GM23338 (cell line): ENCODE measurements around the gene UNC13C. TPM values are rescaled to one million over a fixed set of nuclear protein-coding genes. Genes with fewer than 3 reads are reported as not detected.

Experiments
- ATAC-seq: fragments of 200-7000 bp; cut with Tn5 transposase; 3 replicates; pipeline ENCODE4 v1.9.1; 2020
- DNase-seq: peaks from one replicate; pipeline ENCODE4 v3.0.0-alpha.2; 2015; ENCODE audit warnings: low spot score
- H2AFZ ChIP-seq: fragments of 200-600 bp; sonication (generic); 2 replicates; pipeline ENCODE4 v1.8.0; 2016; ENCODE audit warnings: antibody characterized with exemption, mild to moderate bottlenecking, moderate library complexity
- H3F3A ChIP-seq: fragments of 200-600 bp; sonication (generic); replicated peaks from 2 replicates; pipeline ENCODE4 v1.8.0; 2017; ENCODE audit warnings: antibody characterized with exemption, mixed run types, low read depth
- H3K27ac ChIP-seq: fragments of 200-600 bp; sonication (generic); 2 replicates; pipeline ENCODE4 v1.6.1; 2016; ENCODE audit warnings: low read depth
- H3K27me3 ChIP-seq: fragments of 200-600 bp; sonication (generic); 2 replicates; pipeline ENCODE4 v1.8.0; 2016; ENCODE audit warnings: mild to moderate bottlenecking, mixed run types, moderate library complexity; ENCODE audit not compliant: insufficient read depth
- H3K36me3 ChIP-seq: fragments of 200-600 bp; sonication (generic); 2 replicates; pipeline ENCODE4 v1.8.0; 2016; ENCODE audit warnings: mild to moderate bottlenecking; ENCODE audit not compliant: insufficient read depth
- H3K4me1 ChIP-seq: fragments of 200-600 bp; sonication (generic); 2 replicates; pipeline ENCODE4 v1.8.0; 2016; ENCODE audit warnings: mild to moderate bottlenecking, moderate library complexity; ENCODE audit not compliant: insufficient read depth
- H3K4me2 ChIP-seq: fragments of 200-600 bp; sonication (generic); 2 replicates; pipeline ENCODE4 v1.7.1; 2017; ENCODE audit warnings: mixed run types
- H3K4me3 ChIP-seq: fragments of 200-600 bp; sonication (generic); 2 replicates; pipeline ENCODE4 v1.6.1; 2016; ENCODE audit warnings: mixed run types
- H3K79me2 ChIP-seq: fragments of 200-600 bp; sonication (generic); replicated peaks from 2 replicates; pipeline ENCODE4 v1.8.0; 2017; ENCODE audit warnings: mild to moderate bottlenecking; ENCODE audit not compliant: insufficient read depth
- H3K9me2 ChIP-seq: fragments of 200-600 bp; sonication (generic); 2 replicates; pipeline ENCODE4 v1.8.0; 2017; ENCODE audit not compliant: insufficient read depth
- H4K20me1 ChIP-seq: fragments of 200-600 bp; sonication (generic); replicated peaks from 2 replicates; pipeline ENCODE4 v1.8.0; 2017; ENCODE audit warnings: mild to moderate bottlenecking; ENCODE audit not compliant: insufficient read depth
- H3K27ac Mint-ChIP-seq: 2 replicates; pipeline ENCODE4 v1.8.0; 2020; ENCODE audit warnings: inconsistent platforms, mild to moderate bottlenecking, moderate library complexity, mixed read lengths
- H3K27me3 Mint-ChIP-seq: 3 replicates; pipeline ENCODE4 v1.8.0; 2022; ENCODE audit warnings: low read depth, mild to moderate bottlenecking, moderate library complexity, mixed read lengths, inconsistent platforms; ENCODE audit not compliant: insufficient read depth, poor library complexity
- H3K36me3 Mint-ChIP-seq: 3 replicates; pipeline ENCODE4 v1.8.0; 2021; ENCODE audit warnings: low read depth, mild to moderate bottlenecking, inconsistent platforms, moderate library complexity, mixed read lengths
- H3K4me1 Mint-ChIP-seq: 3 replicates; pipeline ENCODE4 v1.8.0; 2020; ENCODE audit warnings: mild to moderate bottlenecking, inconsistent platforms, mixed read lengths
- H3K4me3 Mint-ChIP-seq: 3 replicates; pipeline ENCODE4 v1.8.0; 2021; ENCODE audit warnings: moderate library complexity, mild to moderate bottlenecking, inconsistent platforms, mixed read lengths
- H3K9me3 Mint-ChIP-seq: 3 replicates; pipeline ENCODE4 v1.8.0; 2020; ENCODE audit warnings: moderate library complexity, mild to moderate bottlenecking, inconsistent platforms, mixed read lengths
- CREB1 ChIP-seq: fragments of 250-450 bp; sonication (Bioruptor Pico); IDR thresholded peaks from 2 replicates; pipeline ENCODE4 v1.5.0; 2020; ENCODE audit warnings: low read depth, mild to moderate bottlenecking, moderate library complexity
- EZH2phosphoT487 ChIP-seq: fragments of 200-600 bp; sonication (generic); IDR thresholded peaks from one replicate; pipeline ENCODE4 v1.8.1; 2018; ENCODE audit warnings: antibody characterized with exemption; ENCODE audit not compliant: unreplicated experiment
- POLR2AphosphoS5 ChIP-seq: IDR thresholded peaks from 2 replicates; pipeline ENCODE4 v1.6.1; 2016; ENCODE audit warnings: antibody characterized with exemption, low read depth
- STAT1 ChIP-seq: IDR thresholded peaks from one replicate; pipeline ENCODE4 v1.6.1; 2016; ENCODE audit warnings: antibody characterized with exemption; ENCODE audit not compliant: unreplicated experiment
- polyA plus RNA-seq: library from polyadenylated mRNA; unstranded; fragments of >200 nt; fragmentation: Nextera tagmentation; extraction: Ambion mirVana; gene quantifications from 2 replicates; pipeline ENCODE4 v1.2.1, GENCODE V29; 2016
- total RNA-seq: library from RNA; depleted of rRNA; stranded (reverse); fragments of >200 nt; shearing (Covaris generic); gene quantifications from 2 replicates; pipeline ENCODE4 v1.2.3, GENCODE V29; 2014
- TF ChIP-seq, protein P1 (sequence below), 2 experiments: fragments of 200-600 bp in 1 of 2; sonication (generic) in 1 of 2; conservative IDR thresholded peaks; 2 replicates each; pipeline versions ENCODE4 v1.5.1 to v1.6.1; 2016 to 2017; ENCODE audit warnings: antibody characterized with exemption in 2 of 2, low read depth in 2 of 2, mild to moderate bottlenecking in 2 of 2, moderate library complexity in 1 of 2
- TF ChIP-seq, protein P2 (sequence below): IDR thresholded peaks from 2 replicates; pipeline ENCODE4 v1.6.1; 2016; ENCODE audit warnings: antibody characterized with exemption

Gene UNC13C
- total and polyA plus RNA-seq, 2 experiments from 2014 or later: 0.03 TPM; not detected in 1

DNA sequence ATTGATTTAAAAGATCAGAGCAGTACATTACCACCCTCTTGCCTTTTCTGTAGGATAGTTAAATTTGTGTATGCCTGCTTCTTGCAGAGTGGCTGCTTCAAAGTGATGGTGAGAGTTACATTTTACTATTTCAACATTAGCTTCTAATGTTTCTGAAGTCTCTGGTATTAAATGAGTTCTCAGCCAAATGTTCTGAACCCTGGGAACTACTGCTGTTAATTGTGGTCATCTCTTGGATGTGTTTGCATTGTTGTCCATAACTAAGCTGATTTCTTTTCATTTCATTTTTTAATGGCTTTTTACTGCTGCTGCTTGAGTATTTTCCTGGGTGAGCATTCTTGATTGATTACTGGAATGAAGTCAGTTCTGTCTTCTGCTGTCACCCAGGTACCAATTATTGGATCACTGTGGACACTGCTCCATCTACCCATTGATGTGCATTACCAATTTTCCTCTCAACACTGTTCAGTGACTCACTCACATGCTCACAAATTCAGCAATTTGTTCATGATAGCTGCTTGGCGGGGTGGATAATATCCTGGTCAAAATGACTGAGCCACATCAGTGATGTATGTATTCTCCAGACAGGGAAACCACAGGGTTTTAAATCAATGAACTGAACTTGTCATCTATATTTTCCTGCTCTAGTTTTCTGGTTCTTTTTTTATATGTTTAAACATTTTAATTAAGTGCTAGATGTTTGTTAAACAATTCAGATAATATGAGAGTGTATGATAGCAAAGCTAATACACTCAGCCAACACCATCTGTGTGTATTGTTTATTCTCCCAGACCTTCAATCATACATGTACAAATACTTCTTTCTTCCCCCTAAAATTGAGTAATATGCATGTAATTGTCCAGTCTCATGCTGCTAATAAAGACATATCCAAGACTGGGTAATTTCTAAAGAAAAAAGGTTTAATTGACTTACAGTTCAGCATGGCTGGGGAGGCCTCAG lies 630.9 kb downstream of the UNC13C start:
- Histone ChIP-seq H4K20me1 (no peaks in the 10 kb centered on the region), H3K36me3 (no peaks in the 10 kb centered on the region), H3F3A (no peaks in the 10 kb centered on the region), H3K79me2 (no peaks in the 10 kb centered on the region), H3K27ac (no peak overlapping the region), H3K4me2 (no peak overlapping the region), H3K27me3 (no peaks in the 10 kb centered on the region), H2AFZ (no peak overlapping the region), H3K9me2 (no peaks in the 10 kb centered on the region), H3K4me1 (no peaks in the 10 kb centered on the region), H3K4me3 (no peak overlapping the region)
- no peak for TF ChIP-seq CREB1
- TF ChIP-seq EZH2phosphoT487: no peak
- TF ChIP-seq, protein P1, sequence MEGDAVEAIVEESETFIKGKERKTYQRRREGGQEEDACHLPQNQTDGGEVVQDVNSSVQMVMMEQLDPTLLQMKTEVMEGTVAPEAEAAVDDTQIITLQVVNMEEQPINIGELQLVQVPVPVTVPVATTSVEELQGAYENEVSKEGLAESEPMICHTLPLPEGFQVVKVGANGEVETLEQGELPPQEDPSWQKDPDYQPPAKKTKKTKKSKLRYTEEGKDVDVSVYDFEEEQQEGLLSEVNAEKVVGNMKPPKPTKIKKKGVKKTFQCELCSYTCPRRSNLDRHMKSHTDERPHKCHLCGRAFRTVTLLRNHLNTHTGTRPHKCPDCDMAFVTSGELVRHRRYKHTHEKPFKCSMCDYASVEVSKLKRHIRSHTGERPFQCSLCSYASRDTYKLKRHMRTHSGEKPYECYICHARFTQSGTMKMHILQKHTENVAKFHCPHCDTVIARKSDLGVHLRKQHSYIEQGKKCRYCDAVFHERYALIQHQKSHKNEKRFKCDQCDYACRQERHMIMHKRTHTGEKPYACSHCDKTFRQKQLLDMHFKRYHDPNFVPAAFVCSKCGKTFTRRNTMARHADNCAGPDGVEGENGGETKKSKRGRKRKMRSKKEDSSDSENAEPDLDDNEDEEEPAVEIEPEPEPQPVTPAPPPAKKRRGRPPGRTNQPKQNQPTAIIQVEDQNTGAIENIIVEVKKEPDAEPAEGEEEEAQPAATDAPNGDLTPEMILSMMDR (conservative IDR thresholded peaks at IDR 0.05; ENCODE audit: low read depth in 2 of 2): no peak
- peaks cover 8% of the 10 kb centered on the region; the same call in 2 of the 3 replicates for H3K4me1 Mint-ChIP-seq
- H3K4me3 Mint-ChIP-seq: no peak overlapping the region
- H3K27ac Mint-ChIP-seq: no peak overlapping the region
- H3K36me3 Mint-ChIP-seq: no peaks in the 10 kb centered on the region
- peaks cover 2% of the 10 kb centered on the region for H3K27me3 Mint-ChIP-seq
- no peak for DNase-seq
- ATAC-seq: no peak
- peaks cover 31% of the 10 kb centered on the region for H3K9me3 Mint-ChIP-seq

DNA sequence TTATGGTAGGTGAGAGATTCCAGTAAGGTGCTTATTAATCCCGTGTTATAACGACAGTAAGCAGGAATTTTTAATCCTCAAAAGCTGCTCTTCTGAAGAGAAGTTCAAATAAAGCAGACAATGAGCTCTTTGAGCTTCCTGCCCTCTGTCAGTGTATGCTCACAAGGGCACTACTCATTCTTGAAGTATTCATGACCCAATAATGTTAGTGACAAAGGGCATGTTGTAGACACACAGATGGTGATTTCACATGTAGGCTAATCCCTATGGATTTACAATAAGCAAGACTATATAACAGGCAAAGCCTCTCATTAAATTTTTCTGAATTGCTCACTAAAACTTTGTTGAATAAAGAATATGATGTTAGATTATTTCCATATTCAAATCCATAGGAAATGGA lies 639.9 kb downstream of the UNC13C start:
- H3F3A ChIP-seq: no peaks in the 10 kb centered on the region
- Mint-ChIP-seq H3K36me3 (no peaks in the 10 kb centered on the region), H3K27ac (no peak overlapping the region), H3K27me3 (no peaks in the 10 kb centered on the region), H3K4me1 (no peaks in the 10 kb centered on the region), H3K9me3 (peaks cover 11% of the 10 kb centered on the region; the same call in 2 of the 3 replicates), H3K4me3 (no peak overlapping the region)
- H3K9me2 ChIP-seq: no peaks in the 10 kb centered on the region
- DNase-seq (no peak), ATAC-seq (no peak)
- H3K4me3 ChIP-seq: no peak overlapping the region
- no peaks in the 10 kb centered on the region for H3K27me3 ChIP-seq
- no peak overlapping the region for H2AFZ ChIP-seq
- H4K20me1 ChIP-seq: no peaks in the 10 kb centered on the region
- H3K27ac ChIP-seq: no peak overlapping the region
- TF ChIP-seq, protein P2, sequence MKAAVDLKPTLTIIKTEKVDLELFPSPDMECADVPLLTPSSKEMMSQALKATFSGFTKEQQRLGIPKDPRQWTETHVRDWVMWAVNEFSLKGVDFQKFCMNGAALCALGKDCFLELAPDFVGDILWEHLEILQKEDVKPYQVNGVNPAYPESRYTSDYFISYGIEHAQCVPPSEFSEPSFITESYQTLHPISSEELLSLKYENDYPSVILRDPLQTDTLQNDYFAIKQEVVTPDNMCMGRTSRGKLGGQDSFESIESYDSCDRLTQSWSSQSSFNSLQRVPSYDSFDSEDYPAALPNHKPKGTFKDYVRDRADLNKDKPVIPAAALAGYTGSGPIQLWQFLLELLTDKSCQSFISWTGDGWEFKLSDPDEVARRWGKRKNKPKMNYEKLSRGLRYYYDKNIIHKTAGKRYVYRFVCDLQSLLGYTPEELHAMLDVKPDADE: no peak
- TF ChIP-seq STAT1 (no peak), POLR2AphosphoS5 (no peak)
- H3K4me2 ChIP-seq: no peak overlapping the region
- H3K4me1 ChIP-seq: no peaks in the 10 kb centered on the region
- no peaks in the 10 kb centered on the region for H3K36me3 ChIP-seq
- no peaks in the 10 kb centered on the region for H3K79me2 ChIP-seq

DNA sequence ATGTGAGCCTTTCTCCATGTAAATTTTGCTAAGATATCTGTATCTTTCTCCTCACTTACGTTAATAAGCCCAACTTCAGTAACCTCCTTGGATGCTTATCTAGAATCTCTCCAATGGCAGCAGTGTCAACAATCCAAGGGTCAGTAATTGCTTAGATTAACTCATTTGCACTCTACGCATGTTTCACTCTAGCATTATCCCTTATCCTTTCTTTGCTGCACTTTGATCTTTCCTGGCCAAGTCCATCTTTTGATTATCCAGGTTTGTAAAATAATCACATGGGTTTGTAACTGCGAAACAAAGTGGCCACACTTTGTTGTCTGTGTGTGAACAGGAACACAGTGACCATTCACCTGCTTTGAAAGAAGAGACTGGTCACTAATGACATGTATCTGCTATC lies 640.9 kb downstream of the UNC13C start:
- no peaks in the 10 kb centered on the region for H3K4me1 ChIP-seq
- no peak overlapping the region for H3K4me3 Mint-ChIP-seq
- no peaks in the 10 kb centered on the region for H3K27me3 ChIP-seq
- H3F3A ChIP-seq: no peaks in the 10 kb centered on the region
- peaks cover 13% of the 10 kb centered on the region; the same call in 2 of the 3 replicates for H3K9me3 Mint-ChIP-seq
- no peaks in the 10 kb centered on the region for H3K4me1 Mint-ChIP-seq
- no peaks in the 10 kb centered on the region for H4K20me1 ChIP-seq
- DNase-seq (no peak), ATAC-seq (no peak)
- no peaks in the 10 kb centered on the region for H3K36me3 ChIP-seq
- H3K27ac ChIP-seq: no peak overlapping the region
- H3K36me3 Mint-ChIP-seq: no peaks in the 10 kb centered on the region
- no peak overlapping the region for H3K27ac Mint-ChIP-seq
- no peak overlapping the region for H3K4me2 ChIP-seq
- H3K9me2 ChIP-seq: no peaks in the 10 kb centered on the region
- no peak overlapping the region for H2AFZ ChIP-seq
- H3K79me2 ChIP-seq: no peaks in the 10 kb centered on the region
- H3K4me3 ChIP-seq: no peak overlapping the region
- no peaks in the 10 kb centered on the region for H3K27me3 Mint-ChIP-seq
- TF ChIP-seq STAT1: no peak
